Breast epithelium (tissue), 3 donors: Measurements from ENCODE around the gene CORO1C.

Experiments used
- POLR2A ChIP-seq: fragments of 450-650 bp; IDR thresholded peaks from one replicate; pipeline ENCODE4 v1.6.1; 2016; ENCODE audit warnings: antibody characterized with exemption, mild to moderate bottlenecking, moderate library complexity
- POLR2AphosphoS5 ChIP-seq, 3 donors: sonication (generic); formaldehyde crosslinking; IDR thresholded peaks; one replicate each; pipeline ENCODE4 v1.6.1; 2017; ENCODE audit warnings: antibody characterized with exemption in 3 of 3
- TF ChIP-seq, protein P1 (sequence below), 3 donors: fragments of 450-650 bp; IDR thresholded peaks; one replicate each; pipeline ENCODE4 v1.5.1; 2016 to 2017; ENCODE audit warnings: antibody characterized with exemption in 3 of 3, mild to moderate bottlenecking in 3 of 3, moderate library complexity in 3 of 3

DNA sequence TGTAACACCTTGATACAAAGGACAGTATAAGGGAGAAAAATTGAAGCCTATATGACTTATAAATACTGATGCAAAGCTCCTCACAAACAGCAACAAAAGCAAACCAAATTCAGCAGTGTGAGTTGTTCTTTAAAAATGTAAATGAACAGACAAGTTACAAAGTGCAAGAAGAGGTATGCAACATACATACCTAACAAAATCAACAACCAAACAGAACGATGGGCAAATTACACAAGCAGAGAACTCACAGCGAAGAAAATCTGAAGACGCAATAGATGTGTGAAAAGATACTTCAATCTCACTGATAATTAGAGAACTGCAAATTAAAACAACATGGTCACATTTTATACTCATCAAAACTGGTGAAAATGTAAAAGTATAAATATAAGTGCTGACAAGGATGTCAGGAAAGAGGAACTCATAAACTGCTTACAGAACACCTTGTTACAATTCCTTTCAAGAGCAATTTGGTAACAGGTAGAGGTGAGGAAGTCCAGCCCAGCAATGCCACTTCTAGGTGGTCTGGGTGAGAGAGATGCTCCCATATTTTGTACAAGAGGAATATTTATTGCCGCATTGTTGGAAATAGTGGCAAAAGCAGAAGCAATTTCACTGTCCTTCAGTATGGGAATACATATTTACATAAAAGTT is 47.3 kb downstream of the CORO1C start:
- TF ChIP-seq POLR2AphosphoS5 (IDR thresholded peaks at IDR 0.05) (no peak), POLR2A (no peak)
- TF ChIP-seq, protein P1, sequence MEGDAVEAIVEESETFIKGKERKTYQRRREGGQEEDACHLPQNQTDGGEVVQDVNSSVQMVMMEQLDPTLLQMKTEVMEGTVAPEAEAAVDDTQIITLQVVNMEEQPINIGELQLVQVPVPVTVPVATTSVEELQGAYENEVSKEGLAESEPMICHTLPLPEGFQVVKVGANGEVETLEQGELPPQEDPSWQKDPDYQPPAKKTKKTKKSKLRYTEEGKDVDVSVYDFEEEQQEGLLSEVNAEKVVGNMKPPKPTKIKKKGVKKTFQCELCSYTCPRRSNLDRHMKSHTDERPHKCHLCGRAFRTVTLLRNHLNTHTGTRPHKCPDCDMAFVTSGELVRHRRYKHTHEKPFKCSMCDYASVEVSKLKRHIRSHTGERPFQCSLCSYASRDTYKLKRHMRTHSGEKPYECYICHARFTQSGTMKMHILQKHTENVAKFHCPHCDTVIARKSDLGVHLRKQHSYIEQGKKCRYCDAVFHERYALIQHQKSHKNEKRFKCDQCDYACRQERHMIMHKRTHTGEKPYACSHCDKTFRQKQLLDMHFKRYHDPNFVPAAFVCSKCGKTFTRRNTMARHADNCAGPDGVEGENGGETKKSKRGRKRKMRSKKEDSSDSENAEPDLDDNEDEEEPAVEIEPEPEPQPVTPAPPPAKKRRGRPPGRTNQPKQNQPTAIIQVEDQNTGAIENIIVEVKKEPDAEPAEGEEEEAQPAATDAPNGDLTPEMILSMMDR (IDR thresholded peaks at IDR 0.05): no peak
